CD4-positive, alpha-beta T cell (primary cell): Measurements from ENCODE around the gene TM4SF18. TPM values are rescaled to one million over a fixed set of nuclear protein-coding genes. Genes with fewer than 3 reads are reported as not detected.

Experiments
- ATAC-seq: fragments of 200-7000 bp; cut with Tn5 transposase; one replicate; pipeline ENCODE4 v1.10.0; 2022; ENCODE audit warnings: mild to moderate bottlenecking; ENCODE audit not compliant: poor library complexity
- CTCF ChIA-PET: fragments of 350-600 bp; sonication (Branson Sonifier 250); formaldehyde crosslinking; loops from one replicate; lab custom pipeline; 2021; ENCODE audit warnings: antibody characterized with exemption, inconsistent platforms; lab: Charles Lee
- POLR2A ChIA-PET: fragments of 350-600 bp; sonication (Branson Sonifier 250); formaldehyde crosslinking; loops from one replicate; lab custom pipeline; 2021; ENCODE audit warnings: antibody characterized with exemption, inconsistent platforms; lab: Charles Lee
- DNase-seq, 14 experiments: peaks; one replicate each; pipeline ENCODE4 v3.0.0-alpha.2; 2013 to 2020; ENCODE audit warnings: mixed read lengths in 2 of 14
- H3K27ac ChIP-seq, 2 donors: one replicate each; pipeline versions ENCODE4 v1.5.1 to v1.7.0; 2013; ENCODE audit warnings: low read length in 2 of 2, low read depth in 1 of 2, mild to moderate bottlenecking in 1 of 2
- H3K27me3 ChIP-seq, 2 experiments: 1 replicate in 1 of 2; 2 replicates in 1 of 2; pipeline versions ENCODE4 v1.6.1 to v1.7.0; 2013; ENCODE audit warnings: low read length in 2 of 2, control low read depth in 1 of 2, mild to moderate bottlenecking in 1 of 2, moderate library complexity in 1 of 2; ENCODE audit not compliant: insufficient read depth in 2 of 2, control insufficient read depth in 1 of 2
- H3K36me3 ChIP-seq: one replicate; pipeline ENCODE4 v1.6.1; 2013; ENCODE audit warnings: low read length, control low read depth; ENCODE audit not compliant: insufficient read depth
- H3K4me1 ChIP-seq: one replicate; pipeline ENCODE4 v1.6.1; 2013; ENCODE audit warnings: low read length, control low read depth; ENCODE audit not compliant: insufficient read depth
- H3K4me3 ChIP-seq: one replicate; pipeline ENCODE4 v1.5.1; 2013; ENCODE audit warnings: mild to moderate bottlenecking, low read length, moderate library complexity
- H3K9me3 ChIP-seq, 2 experiments: 1 replicate in 1 of 2; 2 replicates in 1 of 2; pipeline versions ENCODE4 v1.6.1 to v1.7.0; 2013; ENCODE audit warnings: low read length in 2 of 2, mild to moderate bottlenecking in 2 of 2, control low read depth in 1 of 2, moderate library complexity in 1 of 2; ENCODE audit not compliant: control insufficient read depth in 1 of 2, insufficient read depth in 1 of 2
- H3K27ac Mint-ChIP-seq: one replicate; pipeline ENCODE4 v1.8.0; 2020; ENCODE audit warnings: mixed read lengths
- H3K27me3 Mint-ChIP-seq: one replicate; pipeline ENCODE4 v1.8.0; 2021; ENCODE audit warnings: mixed read lengths
- H3K36me3 Mint-ChIP-seq: one replicate; pipeline ENCODE4 v1.8.0; 2021; ENCODE audit warnings: low read depth, mixed read lengths
- H3K4me1 Mint-ChIP-seq: one replicate; pipeline ENCODE4 v1.8.0; 2021; ENCODE audit warnings: low read depth, mixed read lengths
- H3K4me3 Mint-ChIP-seq: one replicate; pipeline ENCODE4 v1.8.0; 2020; ENCODE audit warnings: mild to moderate bottlenecking, mixed read lengths
- H3K9me3 Mint-ChIP-seq: one replicate; pipeline ENCODE4 v1.8.0; 2020; ENCODE audit warnings: mixed read lengths
- CTCF ChIP-seq: fragments of 200-600 bp; IDR thresholded peaks from one replicate; pipeline ENCODE4 v1.8.0; 2022; ENCODE audit warnings: antibody characterized with exemption, mild to moderate bottlenecking
- intact Hi-C, 2 experiments: fragments of 100-400 bp; cut with DNase I in 1 of 2; cut with micrococcal nuclease in 1 of 2; formaldehyde crosslinking; loops; one replicate each; pipeline versions ENCODE4 v1.15.1 to v1.9.0; 2023 to 2025; cut with DNase I, micrococcal nuclease
- total RNA-seq, 174 experiments: library from RNA in 2 of 174; stranded (reverse) in 2 of 174; gene quantifications; one replicate each; pipeline ENCODE4 v1.2.3 and lab custom pipeline; 2021 to 2026

TM4SF18 gene
- total RNA-seq, 2 experiments from 2014 or later = not detected

GRCh38 chr3:149362366-149362765 is 28.9 kb upstream of the TM4SF18 start:
- no peak overlapping the region for H3K27ac Mint-ChIP-seq
- no peak overlapping the region for H3K27ac ChIP-seq
- no peaks in the 10 kb centered on the region for H3K36me3 ChIP-seq
- no peaks in the 10 kb centered on the region for H3K9me3 ChIP-seq
- CTCF ChIA-PET = no interaction called here
- no peaks in the 10 kb centered on the region for H3K4me1 Mint-ChIP-seq
- H3K9me3 Mint-ChIP-seq = no peaks in the 10 kb centered on the region
- intact Hi-C loops = no loop called here
- no peaks in the 10 kb centered on the region for H3K36me3 Mint-ChIP-seq
- H3K4me3 Mint-ChIP-seq = no peak overlapping the region
- no peak for TF ChIP-seq CTCF
- no peak for DNase-seq
- H3K4me1 ChIP-seq = no peaks in the 10 kb centered on the region
- POLR2A ChIA-PET = no interaction called here
- no peak overlapping the region for H3K4me3 ChIP-seq
- peaks cover 26% of the 10 kb centered on the region for H3K27me3 Mint-ChIP-seq
- ATAC-seq = no peak
- peaks cover 8 to 18% of the 10 kb centered on the region in 2 experiments for H3K27me3 ChIP-seq

- Histone ChIP-seq H3K9me3 (peaks cover 0 to 4% of the 10 kb centered on the region in 2 experiments), H3K27me3 (peaks cover 4 to 11% of the 10 kb centered on the region in 2 experiments), H3K36me3 (no peaks in the 10 kb centered on the region), H3K4me3 (no peak overlapping the region), H3K4me1 (no peaks in the 10 kb centered on the region), H3K27ac (no peak overlapping the region)
- CTCF ChIA-PET = no interaction called here
- POLR2A ChIA-PET = no interaction called here
- DNase-seq (no peak), ATAC-seq (no peak)
- no peak for TF ChIP-seq CTCF
- Mint-ChIP-seq H3K4me1 (no peaks in the 10 kb centered on the region), H3K4me3 (no peak overlapping the region), H3K36me3 (no peaks in the 10 kb centered on the region), H3K27ac (no peak overlapping the region), H3K9me3 (no peaks in the 10 kb centered on the region), H3K27me3 (peaks cover 11% of the 10 kb centered on the region)
- intact Hi-C loops = no loop called here
Observed at GRCh38 chr3:149356630-149357029, 23.2 kb upstream of the TM4SF18 start.

- intact Hi-C loops = no loop called here
- H3K27me3 ChIP-seq = peaks cover under 1 to 6% of the 10 kb centered on the region in 2 experiments
- ATAC-seq = no peak
- no peaks in the 10 kb centered on the region for H3K4me1 Mint-ChIP-seq
- H3K4me3 Mint-ChIP-seq = no peak overlapping the region
- H3K9me3 Mint-ChIP-seq = no peaks in the 10 kb centered on the region
- no peaks in the 10 kb centered on the region for H3K36me3 ChIP-seq
- H3K27me3 Mint-ChIP-seq = peaks cover 6% of the 10 kb centered on the region
- no peak for TF ChIP-seq CTCF
- H3K27ac ChIP-seq = no peak overlapping the region
- H3K9me3 ChIP-seq = peaks cover 0 to 4% of the 10 kb centered on the region in 2 experiments
- CTCF ChIA-PET = no interaction called here
- H3K4me3 ChIP-seq = no peak overlapping the region
- H3K36me3 Mint-ChIP-seq = no peaks in the 10 kb centered on the region
- no peak for DNase-seq
- H3K4me1 ChIP-seq = no peaks in the 10 kb centered on the region
- POLR2A ChIA-PET = no interaction called here
- no peak overlapping the region for H3K27ac Mint-ChIP-seq
Observed at GRCh38 chr3:149356044-149356592, 22.7 kb upstream of the TM4SF18 start.
